Raji (cell line): ENCODE data around the gene NEK4.

Experiments used
- POLR2A ChIP-seq: IDR thresholded peaks from 2 replicates; pipeline ENCODE4 v1.6.1; 2011; ENCODE audit warnings: low read depth, low read length, control low read depth; ENCODE audit not compliant: insufficient read depth

NEK4 gene

DNA sequence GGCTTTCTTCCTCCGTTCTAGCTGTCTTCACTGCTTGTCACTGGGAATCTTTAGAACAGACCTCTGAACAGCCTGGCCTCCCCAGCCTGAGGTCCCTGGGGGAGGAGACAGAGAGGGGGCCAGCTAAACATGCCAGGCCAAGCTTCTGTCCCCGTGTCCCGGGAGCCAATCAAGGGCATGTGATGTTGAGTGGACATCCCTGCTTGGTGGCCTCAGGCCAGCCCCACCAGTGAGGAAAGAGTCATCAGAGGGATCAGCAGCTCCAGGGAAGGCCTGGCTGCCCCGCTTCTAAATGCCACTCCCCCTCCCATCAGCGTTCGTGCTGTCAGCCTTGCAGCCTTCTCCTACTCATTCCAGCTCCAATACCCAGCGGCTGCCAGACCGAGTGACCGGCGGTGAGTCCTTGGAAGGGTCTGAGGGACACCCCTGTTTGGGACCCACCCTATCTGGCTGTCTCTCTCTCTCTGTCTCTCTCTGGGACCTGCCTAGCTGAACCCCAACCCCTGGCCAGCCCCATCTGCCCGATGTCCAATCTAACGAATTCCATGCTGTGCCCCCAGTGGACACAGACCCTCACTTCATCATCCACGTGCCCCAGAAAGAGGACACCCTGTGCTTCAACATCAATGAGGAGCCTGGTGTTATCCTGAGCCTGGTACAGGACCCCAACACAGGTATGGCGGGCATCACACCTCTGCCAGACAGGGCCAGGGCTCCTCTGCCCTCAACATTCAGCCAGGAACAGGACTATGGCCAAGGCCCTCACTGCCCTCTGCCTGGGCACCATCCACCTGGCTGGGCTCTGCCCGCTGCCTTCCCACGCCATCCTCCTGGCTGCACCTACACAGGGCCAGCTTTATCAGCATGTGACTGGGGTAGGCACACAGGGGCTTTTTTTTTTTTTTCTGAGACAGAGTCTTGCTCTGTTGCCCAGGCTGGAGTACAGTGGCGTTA lies 17.2 kb upstream of the NEK4 start:
- no peak for TF ChIP-seq POLR2A

DNA sequence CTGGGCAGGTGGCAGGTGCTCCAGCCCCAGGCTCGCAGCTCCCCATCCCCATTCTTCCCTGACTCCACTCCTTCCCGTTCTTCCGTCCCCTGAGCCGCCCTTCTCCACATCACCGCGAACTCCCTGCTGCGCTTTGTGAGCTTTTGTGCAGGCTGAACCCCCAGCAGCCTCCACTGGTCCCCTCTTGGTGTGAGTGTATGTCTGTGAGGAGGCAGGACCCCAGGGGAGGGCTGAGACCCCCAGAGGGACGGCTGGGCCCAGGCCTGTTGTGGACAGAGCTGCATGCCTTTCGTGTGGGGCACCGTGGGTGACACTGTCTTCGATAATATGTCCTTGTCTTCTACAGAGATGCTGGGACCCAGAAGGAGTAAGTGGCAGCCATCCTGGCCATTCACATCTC lies 16.5 kb upstream of the NEK4 start:
- TF ChIP-seq POLR2A: no peak

DNA sequence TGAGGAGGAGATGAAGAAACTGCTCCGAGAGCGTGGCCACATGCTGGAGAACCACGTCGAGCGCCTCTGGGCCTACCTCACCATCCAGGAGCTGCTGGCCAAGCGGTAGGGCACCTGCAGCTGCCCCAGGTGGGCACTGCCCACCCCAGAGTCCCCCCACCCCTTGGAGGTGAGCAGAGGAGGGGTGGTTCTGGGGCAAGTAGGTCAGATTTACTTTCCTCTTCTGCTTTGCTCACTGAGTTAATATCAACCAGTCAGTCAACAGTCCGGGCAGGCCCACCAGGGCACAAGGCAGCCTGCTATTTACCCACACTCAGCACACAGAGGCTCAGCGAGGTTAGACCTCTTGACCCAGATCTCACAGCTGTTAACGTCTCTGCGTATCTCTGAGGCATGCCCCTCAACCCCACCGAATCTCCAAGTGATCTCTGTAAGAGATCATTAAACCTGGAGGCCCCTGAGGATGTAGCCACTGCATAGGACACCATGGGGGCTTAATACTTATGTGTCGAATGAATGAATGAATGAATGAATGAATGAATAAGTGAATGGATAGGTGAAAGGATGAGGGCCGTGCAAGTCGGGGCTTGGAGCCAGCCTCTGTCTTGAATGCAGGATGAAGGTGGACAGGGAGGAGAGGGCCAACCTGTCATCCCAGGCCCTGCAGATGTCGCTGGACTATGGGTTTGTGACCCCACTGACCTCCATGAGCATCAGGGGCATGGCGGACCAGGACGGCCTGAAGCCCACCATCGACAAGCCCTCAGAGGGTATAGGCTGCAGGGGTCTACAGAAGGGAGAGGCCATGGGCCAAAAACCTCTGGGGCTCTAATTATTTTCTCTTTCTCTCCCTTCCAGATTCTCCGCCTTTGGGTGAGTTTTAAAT lies 15.8 kb upstream of the NEK4 start:
- TF ChIP-seq POLR2A: no peak

DNA sequence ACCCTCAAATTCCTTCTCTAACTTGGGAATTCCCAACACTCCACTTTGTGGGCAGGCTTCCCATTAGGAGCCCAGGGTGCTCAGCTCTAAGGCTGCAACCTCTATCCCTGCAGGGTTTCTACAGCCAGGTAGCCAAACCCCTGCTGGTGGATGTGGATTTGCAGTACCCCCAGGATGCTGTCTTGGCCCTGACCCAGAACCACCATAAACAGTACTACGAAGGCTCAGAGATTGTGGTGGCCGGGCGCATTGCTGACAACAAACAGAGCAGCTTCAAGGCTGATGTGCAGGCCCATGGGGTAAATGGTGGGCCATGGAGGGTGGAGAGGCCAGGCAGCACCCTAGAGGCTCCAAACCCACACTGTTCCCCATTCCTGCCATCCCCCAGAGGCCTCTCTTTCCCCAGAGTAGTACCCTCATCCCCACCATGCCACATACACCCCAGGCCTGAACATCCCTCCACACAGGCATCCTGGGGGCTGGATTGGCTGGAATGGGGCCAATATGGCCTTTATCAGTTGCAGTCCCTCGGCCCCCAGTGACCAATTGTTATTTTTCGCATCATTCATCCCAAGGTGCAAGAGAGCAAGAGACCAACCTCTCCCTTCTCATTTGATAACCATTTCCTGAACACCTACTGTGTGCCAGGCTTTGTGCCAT lies 14.3 kb upstream of the NEK4 start:
- TF ChIP-seq POLR2A: no peak

DNA sequence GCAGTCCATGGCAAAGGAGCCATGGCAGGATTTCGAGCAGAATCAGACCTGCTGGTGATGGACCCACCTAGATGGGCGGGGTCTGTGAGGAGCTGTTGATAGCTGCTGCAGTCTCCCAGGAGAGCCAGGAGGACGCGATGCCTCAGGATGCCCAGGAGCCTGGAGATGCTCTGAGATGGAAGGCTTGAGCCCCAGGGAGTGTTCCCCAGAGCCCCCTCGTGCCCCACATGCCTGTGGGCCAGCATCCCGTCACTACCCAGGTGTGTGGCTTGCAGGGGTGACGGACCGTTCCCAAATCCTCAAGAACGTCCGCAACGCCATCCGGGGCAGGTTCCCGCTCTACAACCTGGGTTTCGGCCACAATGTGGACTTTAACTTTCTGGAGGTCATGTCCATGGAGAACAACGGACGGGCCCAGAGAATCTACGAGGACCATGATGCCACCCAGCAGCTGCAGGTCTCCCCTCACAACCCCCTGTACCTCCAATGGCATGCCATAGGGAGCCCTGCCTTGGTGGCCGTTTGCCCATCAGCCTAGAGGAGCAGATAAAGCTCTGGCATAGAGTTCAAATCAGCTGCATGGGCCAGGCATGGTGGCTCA lies 13.4 kb upstream of the NEK4 start:
- no peak for TF ChIP-seq POLR2A

DNA sequence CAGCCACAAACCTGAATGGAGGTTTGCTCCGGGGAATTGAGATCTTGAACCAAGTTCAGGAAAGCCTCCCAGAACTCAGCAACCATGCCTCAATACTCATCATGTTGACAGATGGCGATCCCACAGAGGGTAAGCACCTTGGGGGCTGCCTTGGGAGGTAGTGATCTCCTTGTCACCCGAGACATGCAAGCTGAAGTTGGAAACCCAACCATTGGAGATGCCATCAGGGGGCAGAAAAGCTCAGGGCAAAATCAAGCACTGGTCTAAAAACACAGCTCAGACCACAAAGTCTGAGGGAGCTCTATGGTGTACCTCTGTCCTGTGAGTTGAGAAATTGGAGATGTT lies 12.4 kb upstream of the NEK4 start:
- TF ChIP-seq POLR2A: no peak

DNA sequence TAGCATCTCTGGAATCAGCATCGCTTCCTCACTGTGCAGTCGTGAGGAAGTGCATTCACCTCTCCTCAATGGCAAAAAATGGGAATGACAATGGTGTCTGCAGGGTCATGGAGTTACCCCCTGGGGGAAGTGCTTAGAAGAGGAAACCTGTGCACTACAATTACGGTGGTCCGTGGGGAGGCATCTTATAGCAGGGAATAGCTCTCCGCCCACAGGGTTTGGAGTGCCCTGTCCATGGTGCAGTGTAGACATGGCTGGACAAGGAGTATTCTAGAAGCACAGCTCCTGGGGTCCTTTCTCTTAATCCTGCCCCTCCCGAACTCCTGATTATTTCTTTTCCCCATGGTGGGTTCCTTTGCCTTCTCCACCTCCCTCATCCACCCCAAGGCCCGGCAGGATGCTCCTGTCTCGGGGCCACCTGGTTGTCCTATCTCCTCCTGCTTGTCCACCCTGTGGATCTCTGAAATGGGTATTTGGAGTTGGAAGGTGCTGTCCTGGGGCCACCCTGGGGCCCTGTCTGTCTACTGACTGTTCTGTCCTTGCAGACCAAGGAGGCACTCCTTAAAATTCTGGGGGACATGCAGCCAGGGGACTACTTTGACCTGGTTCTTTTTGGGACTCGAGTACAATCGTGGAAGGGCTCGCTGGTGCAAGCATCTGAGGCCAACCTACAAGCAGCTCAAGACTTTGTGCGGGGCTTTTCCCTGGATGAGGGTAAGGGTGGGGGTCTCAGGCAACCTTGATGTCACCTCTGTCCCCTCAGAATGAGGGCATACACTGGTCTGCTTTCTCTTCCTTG lies 11.9 kb upstream of the NEK4 start:
- TF ChIP-seq POLR2A: no peak

DNA sequence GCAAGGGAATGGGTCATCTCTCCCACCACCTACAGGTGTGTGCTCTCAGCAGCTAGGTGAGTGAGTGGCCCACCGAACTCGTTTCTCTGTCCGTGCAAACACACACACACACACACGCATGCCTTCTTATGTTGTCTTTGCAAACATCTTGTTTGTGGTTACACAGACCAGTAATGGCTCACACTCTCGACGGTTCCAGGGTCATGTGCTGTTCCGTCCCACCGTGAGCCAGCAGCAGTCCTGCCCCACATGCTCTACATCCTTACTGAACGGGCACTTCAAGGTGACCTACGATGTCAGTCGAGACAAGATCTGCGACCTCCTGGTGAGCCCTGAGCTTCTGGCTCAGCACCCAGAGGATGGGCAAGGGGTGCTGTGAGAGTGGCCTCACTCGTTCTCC lies 11.0 kb upstream of the NEK4 start:
- TF ChIP-seq POLR2A: no peak

DNA sequence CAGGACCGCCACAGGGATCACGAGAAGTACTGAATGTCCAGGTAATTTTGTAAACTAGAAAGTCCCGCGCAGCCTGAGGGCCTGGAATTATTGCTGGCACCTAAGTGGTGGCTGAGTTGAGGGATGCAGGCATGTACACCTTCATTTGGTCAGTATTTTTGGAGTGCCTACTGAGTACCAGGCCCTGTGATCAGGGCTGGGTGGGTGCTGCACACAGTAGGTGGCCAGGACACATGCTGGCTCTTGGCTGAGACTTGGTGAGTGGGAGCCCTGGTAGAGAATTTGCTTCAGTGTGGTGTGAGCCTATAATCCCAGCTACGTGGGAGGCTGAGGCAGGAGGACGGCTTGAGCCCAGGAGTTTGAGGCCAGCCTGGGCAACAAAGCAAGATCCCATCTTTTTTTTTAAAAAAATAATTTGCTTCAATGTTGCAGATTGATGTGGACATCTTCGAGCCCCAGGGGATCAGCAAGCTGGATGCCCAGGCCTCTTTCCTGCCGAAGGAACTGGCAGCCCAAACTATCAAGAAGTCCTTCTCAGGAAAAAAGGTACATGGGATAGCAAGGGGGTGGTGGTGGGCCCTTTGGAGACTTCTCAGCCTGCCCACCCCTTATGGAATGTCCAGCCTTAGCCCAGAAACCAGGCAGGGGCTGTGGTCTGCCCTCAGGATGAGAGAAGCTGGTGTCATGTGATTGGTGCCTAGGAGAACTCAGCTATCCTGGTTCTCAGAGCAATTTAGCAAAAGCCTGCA lies 9.3 kb upstream of the NEK4 start:
- no peak for TF ChIP-seq POLR2A

DNA sequence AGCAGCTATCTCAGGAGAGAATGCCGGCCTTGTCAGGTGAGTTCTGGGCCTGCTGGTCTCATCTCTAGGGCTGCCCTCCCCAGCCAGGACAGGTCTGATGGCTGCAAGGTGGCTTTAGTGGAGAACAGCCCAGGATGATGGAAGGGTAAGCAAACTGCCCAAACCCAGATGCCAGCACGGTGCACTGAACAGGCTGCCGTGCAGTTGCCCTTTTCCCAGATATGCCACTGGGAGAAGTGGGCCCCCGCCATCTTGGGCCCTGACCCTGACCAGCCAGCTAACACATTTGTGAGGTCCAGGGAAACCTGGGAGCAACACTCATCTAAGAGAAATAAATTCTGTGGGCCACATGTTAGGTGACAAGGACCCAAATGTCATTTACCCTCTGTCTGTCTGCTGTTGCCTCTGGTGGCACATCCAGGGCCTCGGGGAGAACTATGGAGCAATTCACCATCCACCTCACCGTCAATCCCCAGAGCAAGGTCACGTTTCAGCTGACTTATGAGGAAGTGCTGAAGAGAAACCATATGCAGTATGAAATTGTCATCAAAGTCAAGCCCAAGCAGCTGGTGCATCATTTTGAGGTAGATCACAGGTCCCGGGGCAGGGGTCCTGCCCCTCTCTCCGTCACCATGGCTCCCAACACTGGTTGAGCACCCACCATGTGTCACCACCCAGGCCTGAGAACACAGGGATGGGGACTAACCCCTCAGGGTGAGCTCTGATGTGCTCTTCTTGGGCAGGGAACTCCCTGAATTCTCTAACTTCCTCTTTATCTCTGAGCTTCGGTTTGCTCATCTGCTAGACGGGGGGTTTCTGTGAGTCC lies 8.5 kb upstream of the NEK4 start:
- no peak for TF ChIP-seq POLR2A

DNA sequence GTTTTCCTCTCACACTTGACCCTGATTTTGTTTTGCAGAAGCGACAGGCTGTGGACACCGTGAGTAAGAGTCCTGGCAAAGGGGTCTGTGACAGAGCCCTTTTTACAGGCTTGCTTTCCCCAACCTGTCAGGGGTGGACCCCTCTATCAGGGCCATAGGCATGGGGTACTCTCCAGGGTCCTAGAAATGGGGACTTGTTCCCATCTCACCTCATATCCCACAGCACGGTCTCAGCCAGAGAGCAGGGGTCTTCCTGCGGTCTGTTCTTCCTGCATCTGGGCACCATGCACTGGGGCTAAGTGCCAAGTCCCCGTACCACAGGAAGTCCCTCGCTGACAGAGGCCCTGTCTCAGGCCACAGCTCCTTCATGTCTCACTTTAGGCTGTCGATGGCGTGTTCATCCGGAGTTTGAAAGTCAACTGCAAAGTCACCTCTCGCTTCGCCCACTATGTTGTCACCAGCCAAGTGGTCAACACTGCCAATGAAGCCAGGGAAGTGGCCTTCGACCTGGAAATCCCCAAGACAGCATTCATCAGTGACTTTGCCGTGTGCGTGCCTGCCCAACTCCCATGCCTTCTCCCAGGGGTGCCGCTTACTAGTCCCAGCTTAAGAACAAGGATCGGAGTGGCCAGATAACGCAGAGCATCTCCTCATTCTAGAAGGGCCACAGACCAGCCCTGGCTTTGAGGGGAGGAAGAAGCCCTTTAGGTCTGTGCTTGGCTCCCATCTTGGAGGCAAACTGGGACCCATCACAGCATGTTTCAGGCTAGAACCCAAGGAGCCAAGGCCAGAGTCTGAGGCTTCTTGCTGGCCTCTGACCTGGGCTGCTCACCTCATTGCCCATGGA lies 7.4 kb upstream of the NEK4 start:
- TF ChIP-seq POLR2A: no peak
